Osteocyte (in vitro differentiated cells): Measurements from ENCODE around the gene CSAD. TPM values are rescaled to one million over a fixed set of nuclear protein-coding genes. Genes with fewer than 3 reads are reported as not detected.
"Not testable (repeated sequence)": the region's sequence is repeated elsewhere in the genome, so short reads cannot be mapped to it uniquely, and the experiment has no call there.

ENCODE experiments used
- DNase-seq: peaks from one replicate; pipeline ENCODE4 v3.0.0; 2021; ENCODE audit warnings: mixed read lengths; ENCODE audit not compliant: unreplicated experiment; ENCODE audit errors: extremely low spot score
- H3K27ac Mint-ChIP-seq: one replicate; pipeline ENCODE4 v1.8.0; 2021; ENCODE audit warnings: mild to moderate bottlenecking, mixed read lengths; ENCODE audit not compliant: unreplicated experiment
- H3K27me3 Mint-ChIP-seq: one replicate; pipeline ENCODE4 v1.8.0; 2021; ENCODE audit warnings: mixed read lengths; ENCODE audit not compliant: unreplicated experiment
- H3K36me3 Mint-ChIP-seq: one replicate; pipeline ENCODE4 v1.8.0; 2021; ENCODE audit warnings: mixed read lengths; ENCODE audit not compliant: unreplicated experiment
- H3K4me1 Mint-ChIP-seq: one replicate; pipeline ENCODE4 v1.8.0; 2021; ENCODE audit warnings: mixed read lengths; ENCODE audit not compliant: unreplicated experiment
- H3K4me3 Mint-ChIP-seq: one replicate; pipeline ENCODE4 v1.8.0; 2021; ENCODE audit warnings: mild to moderate bottlenecking, moderate library complexity, mixed read lengths; ENCODE audit not compliant: unreplicated experiment
- H3K9me3 Mint-ChIP-seq: one replicate; pipeline ENCODE4 v1.8.0; 2021; ENCODE audit warnings: mixed read lengths; ENCODE audit not compliant: unreplicated experiment
- total RNA-seq: library from RNA; stranded (reverse); gene quantifications from 2 replicates; pipeline ENCODE4 v1.2.1, GENCODE V29; 2021
- TF ChIP-seq, protein P1 (sequence below): fragments of 200-600 bp; sonication (generic); IDR thresholded peaks from 2 replicates; pipeline ENCODE4 v1.5.0; 2021; ENCODE audit warnings: antibody characterized with exemption, mild to moderate bottlenecking, moderate library complexity

The CSAD gene
- total RNA-seq, 1 donor from 2014 or later, result 47.0 TPM

DNA sequence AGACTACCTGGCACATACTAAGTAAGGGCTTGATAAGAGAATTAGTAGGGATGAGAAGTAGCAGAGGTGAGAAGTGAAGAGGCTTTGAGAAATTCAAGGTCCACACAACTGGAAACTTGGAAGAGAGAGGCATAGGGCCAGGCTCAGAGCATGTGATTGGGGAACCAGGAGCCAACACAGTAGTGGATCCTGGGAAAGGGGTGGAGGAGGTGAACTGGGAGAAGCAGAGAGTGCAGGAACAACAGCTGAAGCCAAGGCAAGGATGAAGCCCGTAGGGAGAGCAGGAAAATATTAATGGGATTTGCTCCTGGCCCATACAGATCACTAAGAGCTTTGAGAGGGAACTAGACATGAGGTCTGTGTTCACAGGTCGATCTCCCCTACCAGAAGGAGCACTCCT, 27.7 kb upstream of the CSAD start:
- Mint-ChIP-seq H3K27ac (no peak overlapping the region), H3K36me3 (peaks cover 22% of the 10 kb centered on the region), H3K4me3 (no peak overlapping the region), H3K27me3 (no peaks in the 10 kb centered on the region), H3K4me1 (peaks cover 20% of the 10 kb centered on the region), H3K9me3 (no peaks in the 10 kb centered on the region)
- DNase-seq, result no peak
- TF ChIP-seq, protein P1, sequence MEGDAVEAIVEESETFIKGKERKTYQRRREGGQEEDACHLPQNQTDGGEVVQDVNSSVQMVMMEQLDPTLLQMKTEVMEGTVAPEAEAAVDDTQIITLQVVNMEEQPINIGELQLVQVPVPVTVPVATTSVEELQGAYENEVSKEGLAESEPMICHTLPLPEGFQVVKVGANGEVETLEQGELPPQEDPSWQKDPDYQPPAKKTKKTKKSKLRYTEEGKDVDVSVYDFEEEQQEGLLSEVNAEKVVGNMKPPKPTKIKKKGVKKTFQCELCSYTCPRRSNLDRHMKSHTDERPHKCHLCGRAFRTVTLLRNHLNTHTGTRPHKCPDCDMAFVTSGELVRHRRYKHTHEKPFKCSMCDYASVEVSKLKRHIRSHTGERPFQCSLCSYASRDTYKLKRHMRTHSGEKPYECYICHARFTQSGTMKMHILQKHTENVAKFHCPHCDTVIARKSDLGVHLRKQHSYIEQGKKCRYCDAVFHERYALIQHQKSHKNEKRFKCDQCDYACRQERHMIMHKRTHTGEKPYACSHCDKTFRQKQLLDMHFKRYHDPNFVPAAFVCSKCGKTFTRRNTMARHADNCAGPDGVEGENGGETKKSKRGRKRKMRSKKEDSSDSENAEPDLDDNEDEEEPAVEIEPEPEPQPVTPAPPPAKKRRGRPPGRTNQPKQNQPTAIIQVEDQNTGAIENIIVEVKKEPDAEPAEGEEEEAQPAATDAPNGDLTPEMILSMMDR, result no peak

- Mint-ChIP-seq H3K4me3 (no peak within 1 kb of the TSS), H3K36me3 (peaks cover 16% of the 10 kb centered on the region)
Measured at GRCh38 chr12:53207042-53207441, 26.3 kb upstream of the CSAD start, which contains the start of gene ITGB7. ITGB7 (minus strand) TSS chr12:53207251; CDS start chr12:53200443, 6,808 bp downstream.

GRCh38 chr12:53205747-53206419, 25.2 kb upstream of the CSAD start:
- peaks cover 8% of the 10 kb centered on the region for H3K36me3 Mint-ChIP-seq
- H3K4me1 Mint-ChIP-seq, result peaks cover 20% of the 10 kb centered on the region
- H3K27me3 Mint-ChIP-seq, result no peaks in the 10 kb centered on the region
- peak overlapping the region; percentile 61 for H3K27ac Mint-ChIP-seq
- no peaks in the 10 kb centered on the region for H3K9me3 Mint-ChIP-seq
- DNase-seq, result no peak
- TF ChIP-seq, protein P1, result no peak
- H3K4me3 Mint-ChIP-seq, result no peak overlapping the region

More at GRCh38 chr12:53207042-53207441, 26.3 kb upstream of the CSAD start, which contains the start of gene ITGB7:
- Mint-ChIP-seq H3K9me3 (no peaks in the 10 kb centered on the region), H3K27me3 (no peaks in the 10 kb centered on the region), H3K4me1 (peaks cover 20% of the 10 kb centered on the region), H3K27ac (peak within 1 kb of the TSS; percentile 61)
- DNase-seq, result no peak
- TF ChIP-seq, protein P1, result no peak

GRCh38 chr12:53204351-53204750, 23.6 kb upstream of the CSAD start:
- Mint-ChIP-seq H3K27ac (no peak overlapping the region), H3K4me3 (no peak overlapping the region), H3K27me3 (no peaks in the 10 kb centered on the region), H3K9me3 (no peaks in the 10 kb centered on the region), H3K4me1 (peaks cover 20% of the 10 kb centered on the region), H3K36me3 (peaks cover 2% of the 10 kb centered on the region)
- no peak for DNase-seq
- TF ChIP-seq, protein P1, result no peak

DNA sequence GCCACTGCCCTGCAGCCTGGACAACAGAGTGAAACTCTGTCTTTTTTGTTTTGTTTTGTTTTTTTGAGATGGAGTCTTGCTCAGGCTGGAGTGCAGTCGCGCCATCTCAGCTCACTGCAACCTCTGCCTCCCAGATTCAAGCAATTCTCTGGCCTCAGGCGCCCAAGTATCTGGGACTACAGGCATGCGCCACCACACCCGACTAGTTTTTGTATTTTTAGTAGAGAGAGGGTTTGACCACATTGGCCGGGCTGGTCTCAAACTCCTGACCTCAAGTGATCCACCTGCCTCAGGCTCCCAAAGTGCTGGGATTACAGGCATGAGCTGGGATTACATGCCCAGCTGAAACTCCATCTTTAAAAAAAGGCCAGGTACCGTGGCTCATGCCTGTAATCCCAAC, 21.6 kb upstream of the CSAD start:
- not testable (repeated sequence) for H3K4me3 Mint-ChIP-seq, H3K36me3 Mint-ChIP-seq, H3K27ac Mint-ChIP-seq, H3K27me3 Mint-ChIP-seq, H3K9me3 Mint-ChIP-seq, DNase-seq
- peaks cover 17% of the 10 kb centered on the region for H3K4me1 Mint-ChIP-seq
